ENCODE measurements around the gene GATB.

GATB gene

DNA sequence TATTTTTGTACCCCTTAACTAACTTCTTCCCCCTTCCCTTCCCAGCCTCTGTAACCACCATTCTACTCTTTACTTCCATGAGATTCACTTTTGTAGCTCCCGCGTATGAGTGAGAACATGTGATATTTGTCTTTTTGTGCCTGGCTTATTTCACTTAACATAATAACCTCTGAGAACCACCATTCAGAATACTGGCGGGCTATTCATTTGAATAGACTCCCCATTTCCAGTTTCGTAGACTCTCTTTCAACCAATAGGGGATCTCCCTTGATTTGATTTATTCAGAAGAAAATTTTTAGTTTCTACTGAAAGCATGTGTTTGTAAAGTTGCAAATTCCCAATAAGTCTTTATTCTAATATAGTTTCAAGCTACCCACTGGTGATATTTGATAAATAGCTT, 117.2 kb downstream of the GATB start:
- DNase-seq = no peak

DNA sequence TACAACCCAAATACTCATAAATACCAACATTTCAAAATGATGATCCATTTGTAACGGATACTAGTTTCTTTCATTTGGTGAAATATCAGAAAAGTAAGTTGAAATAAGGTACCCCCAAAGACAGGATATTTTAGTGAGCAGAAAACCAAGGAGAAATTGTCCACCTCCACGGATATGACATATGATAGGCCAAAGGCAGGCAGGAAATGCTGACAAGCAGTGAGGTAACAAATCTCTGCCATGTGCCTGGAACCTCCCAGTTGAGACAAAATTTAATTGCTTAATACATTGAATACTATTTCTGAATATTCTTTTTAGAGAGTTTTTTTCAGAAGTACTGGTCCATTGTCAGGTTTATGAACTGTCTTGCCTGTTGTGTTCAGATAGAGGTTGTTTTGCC, 118.8 kb downstream of the GATB start:
- no peak for DNase-seq

DNA sequence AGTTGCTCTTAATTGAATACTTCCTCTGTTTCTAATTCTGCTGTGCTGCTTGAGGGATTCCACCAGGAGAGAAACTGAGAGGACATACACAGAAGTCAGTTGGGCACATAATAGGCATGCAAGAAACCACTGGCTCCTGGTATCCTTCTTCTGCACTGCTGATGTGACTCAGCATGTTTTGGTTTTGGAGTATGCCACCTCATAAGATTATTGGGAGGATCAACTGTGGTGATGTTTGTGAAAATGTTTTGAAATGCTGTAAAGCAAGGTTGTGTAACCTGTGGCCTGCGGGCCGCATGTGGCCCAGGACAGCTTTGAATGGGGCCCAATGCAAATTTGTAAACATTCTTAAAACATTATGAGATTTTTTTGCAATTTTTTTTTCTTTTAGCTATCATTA, 119.6 kb downstream of the GATB start:
- no peak for DNase-seq

DNA sequence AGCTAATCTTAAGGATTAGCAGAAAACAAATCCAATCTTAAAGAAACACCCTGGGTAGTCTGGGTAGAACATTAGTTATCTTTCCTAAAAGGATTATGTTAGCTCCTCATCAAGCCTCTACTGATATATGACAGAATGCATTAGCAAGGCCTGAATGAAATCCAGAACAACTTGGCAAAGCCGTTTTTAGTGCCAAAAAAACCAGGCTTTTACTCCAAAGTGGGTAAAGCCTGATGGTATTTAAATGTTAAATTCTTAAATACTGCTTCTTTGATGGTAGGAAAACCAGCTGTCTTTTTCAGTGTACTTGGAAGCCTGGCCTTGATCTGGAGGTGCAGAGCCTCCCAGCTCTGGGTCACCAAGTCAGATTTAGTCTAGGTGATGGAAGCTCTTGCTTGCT, 120.4 kb downstream of the GATB start:
- no peak for DNase-seq

DNA sequence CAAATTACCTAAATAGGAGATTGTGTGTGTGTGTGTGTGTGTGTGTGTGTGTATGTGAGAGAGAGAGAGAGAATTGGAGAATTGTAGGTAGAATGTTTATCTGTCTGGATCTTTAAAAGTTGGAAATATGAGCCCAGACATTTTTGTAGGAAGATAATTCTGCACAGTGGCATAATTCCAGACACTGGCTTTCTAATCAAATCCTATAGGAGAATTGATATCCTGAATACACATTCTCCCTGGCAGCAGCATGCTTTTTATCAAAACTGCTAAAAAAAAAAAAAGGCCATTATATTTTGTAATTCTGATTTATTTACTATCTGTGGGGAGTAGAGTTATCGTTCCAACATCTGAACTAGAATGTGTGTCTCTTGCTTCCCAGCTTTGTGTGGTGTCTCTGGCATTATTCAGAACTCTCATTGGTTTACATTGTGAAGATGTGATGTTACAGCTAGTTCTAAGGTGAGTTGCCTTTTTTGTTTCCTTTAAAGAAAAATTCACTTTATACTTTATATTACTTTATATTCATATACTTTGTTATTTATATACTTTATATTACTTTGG, 122.4 kb downstream of the GATB start:
- no peak for DNase-seq

DNA sequence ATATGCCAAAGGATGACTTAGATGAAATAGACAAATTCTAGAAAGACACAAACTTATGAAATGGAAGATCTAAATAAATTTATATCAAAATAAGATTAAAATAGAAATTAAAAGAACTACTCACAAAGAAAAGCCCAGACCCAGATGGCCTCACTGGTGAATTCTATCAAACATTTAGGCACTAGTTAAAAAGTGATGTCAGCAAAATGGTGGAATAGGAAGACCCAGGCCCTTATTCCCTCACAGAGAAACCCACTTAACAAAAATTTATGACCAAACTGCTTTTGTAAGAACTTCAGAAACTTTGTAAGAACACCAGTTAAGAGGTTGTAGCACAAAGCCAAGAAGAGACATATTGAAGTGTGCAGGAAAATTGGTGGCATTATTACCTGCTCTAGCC, 129.5 kb downstream of the GATB start:
- no peak for DNase-seq

DNA sequence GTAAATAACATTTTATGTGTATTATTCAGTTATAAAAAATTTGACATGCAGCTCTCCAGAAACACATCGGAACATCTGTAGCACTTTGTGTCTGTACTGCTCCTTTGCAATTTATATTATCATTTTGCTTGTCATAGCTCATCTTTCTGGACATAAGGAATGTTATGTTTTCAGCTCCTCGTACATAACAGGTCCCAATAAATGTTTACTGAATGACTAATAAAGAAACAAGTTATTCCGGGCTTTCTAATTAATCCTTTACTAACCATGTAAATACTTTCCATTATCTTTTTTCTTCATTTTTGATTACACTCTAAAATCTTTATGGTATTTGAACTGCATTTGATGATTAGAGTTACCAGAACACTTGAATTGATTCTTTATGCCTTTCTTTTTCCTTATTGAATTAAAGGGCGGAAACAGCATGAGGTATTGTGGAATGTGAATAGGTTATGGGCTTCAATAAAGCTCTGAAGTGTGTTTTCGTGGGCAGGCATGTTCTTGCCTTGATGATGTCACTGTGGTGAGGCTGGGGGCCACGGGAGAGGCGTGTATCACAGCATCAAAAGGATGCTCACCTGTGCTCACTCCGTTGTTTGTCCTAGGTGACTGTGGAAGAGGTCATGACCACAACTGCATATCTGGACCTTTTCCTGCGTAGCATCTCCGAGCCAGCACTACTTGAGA, 131.6 kb downstream of the GATB start:
- no peak for DNase-seq

DNA sequence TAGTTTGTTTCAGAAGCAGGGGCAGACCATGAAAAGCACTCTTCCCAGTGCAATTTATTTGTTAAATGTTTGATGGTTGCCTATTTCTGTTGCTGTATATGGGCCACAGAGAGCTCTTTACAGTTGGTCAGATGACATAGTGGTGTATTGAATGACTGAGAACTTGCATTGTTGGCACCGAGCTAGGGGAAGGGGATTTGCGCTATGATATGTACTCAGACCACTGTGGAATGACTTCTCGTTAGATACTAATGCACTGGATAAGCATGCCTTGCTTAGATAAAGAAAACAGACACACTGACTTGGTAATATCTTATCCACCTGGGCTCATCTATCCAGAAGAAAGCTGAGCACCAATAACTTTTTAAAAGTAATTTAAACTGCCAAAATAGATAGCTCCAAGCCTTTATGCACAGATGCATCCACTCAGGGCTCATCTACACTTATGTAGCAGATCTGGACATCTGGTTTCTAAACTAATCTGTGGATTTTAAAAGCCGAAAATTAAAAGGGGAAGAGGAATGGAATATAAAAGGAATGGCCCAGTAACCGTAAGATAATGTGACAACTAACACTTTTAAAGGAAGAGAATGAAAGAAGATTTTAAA, 132.7 kb downstream of the GATB start:
- DNase-seq = no peak

DNA sequence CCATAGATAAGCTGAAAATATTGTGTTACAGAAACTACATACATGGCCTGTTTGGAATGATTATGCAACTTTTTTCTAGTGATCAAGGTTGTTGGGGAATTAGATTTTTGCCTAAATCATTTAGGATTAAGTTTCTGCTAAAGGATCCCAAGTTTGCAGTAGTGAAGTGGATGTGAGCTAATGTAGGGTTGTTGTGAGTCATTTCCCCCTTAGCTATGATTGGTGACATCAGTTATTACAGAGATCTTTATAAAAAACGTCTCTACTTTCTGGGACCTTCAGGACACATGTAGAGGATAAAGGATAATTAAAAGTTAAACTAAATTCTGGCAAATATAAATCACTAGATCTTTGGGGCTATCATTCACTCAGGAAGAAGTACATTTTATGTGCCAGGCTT, 133.3 kb downstream of the GATB start:
- DNase-seq = no peak

DNA sequence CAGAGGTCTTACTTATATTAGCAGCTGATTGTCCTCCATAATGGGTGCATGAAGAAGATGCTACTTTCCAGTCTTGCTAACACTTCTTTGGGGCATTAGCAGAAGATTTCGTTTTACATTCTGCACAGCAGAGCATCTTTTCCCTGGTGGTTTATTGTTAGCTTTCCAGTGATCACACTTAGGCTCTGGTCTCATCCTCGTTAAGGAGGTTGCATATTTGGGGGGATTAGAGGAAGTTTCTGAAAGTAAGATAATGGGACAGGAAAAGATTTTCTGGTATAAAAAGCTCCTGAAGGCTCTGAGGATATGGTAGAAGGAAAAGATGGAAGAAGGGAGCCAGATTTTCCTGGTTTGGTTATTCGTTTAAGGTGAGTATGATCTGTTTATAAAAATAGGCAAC, 134.1 kb downstream of the GATB start:
- no peak for DNase-seq

DNA sequence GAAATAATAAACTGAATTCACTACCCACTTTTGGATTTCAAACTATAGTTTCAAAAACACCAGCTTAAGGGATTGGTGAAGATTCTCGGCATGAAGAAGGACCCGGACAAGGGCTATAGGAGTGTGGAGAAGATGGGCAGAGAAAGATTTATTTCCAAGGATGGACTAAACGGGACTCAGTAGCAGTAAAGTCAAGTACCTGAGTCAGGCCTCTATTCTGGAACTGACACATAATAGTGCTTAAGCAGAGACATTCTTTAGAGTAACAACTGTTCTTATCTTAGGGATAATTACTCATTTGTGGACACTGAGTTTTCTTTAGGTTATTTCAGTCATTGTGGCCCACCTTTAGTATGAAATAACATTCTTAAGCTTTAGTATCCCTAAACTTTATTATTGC, 134.6 kb downstream of the GATB start:
- no peak for DNase-seq

DNA sequence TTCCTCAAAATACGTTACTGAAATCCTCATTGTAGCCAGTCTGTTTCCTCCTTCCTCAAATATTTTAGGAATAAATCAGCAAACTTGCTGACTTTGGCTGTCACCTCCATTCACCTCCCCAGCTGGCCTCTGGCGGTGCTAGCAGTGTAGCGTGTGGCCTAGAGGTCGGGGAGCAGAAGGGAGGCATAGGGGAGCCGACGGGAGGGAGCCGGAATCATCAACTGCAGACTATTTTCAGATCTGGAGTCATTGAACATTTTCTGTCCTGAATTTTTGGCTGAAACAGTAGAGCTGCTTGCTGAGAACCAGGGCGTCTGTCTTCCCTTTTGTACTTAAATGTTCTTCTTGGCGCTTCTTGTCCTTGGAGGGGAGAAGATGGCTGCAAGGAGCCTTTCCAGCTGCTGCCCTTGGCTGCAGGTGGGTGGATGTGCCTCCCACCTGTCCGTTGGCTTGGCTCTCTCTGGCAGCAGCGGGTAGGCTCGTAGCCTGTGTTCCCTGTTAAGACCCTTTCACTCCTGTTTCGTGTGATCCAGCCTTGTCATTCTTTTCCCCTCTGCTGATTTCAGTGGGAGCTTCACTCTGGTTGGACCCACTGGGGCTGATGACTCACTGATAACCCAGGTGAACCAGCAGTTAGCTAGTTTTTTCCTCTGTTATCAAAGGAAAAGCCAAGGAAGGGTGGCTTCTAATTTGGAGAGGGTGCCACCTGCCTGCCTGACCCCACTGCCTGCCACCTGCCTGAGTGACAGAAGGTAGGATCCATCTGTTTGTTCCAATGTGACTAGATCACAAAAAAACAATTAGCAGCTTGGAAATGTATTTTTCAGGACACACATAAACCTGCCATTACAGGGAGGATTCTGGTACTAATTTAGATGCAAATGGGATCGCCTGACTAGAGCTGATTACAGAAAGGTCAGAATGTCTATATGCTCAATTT, 135.9 kb downstream of the GATB start:
- DNase-seq = no peak

Measured in effector CD8-positive, alpha-beta T cell (primary cell).